ENCODE measurements around the gene ZNF98. TPM values are rescaled to one million over a fixed set of nuclear protein-coding genes. Genes with fewer than 3 reads are reported as not detected.

ZNF98 gene
- total RNA-seq (2021; fragmentation: NEBNext Ultra II Directional; extraction: Animal tissue kit (Norgen Biotek cat#: 25700)) (not detected in 2 replicates), polyA plus RNA-seq (2011; rRNA removed) (not detected in 2 replicates), polyA minus RNA-seq (2011; rRNA and poly(A)+ RNA removed) (not detected in 2 replicates)
- polyA plus RNA-seq (2011; cell fraction: cytosol; rRNA removed), result not detected
- not detected for polyA plus RNA-seq (2011; cell fraction: nucleus; rRNA removed)
- polyA plus RNA-seq (2012, experiment 1 of 2), result not detected in 4 replicates
- not detected for polyA plus RNA-seq (2012, experiment 2 of 2)
- not detected for polyA plus RNA-seq (2013, experiment 1 of 2)
- polyA plus RNA-seq (2013, experiment 2 of 2), result not detected
- not detected for polyA minus RNA-seq (2011; cell fraction: cytosol; rRNA and poly(A)+ RNA removed)
- polyA minus RNA-seq (2011; cell fraction: nucleus; rRNA and poly(A)+ RNA removed), result not detected
- long read RNA-seq, experiment 1, result 0 reads
- long read RNA-seq, experiment 2, result 0 reads

DNA sequence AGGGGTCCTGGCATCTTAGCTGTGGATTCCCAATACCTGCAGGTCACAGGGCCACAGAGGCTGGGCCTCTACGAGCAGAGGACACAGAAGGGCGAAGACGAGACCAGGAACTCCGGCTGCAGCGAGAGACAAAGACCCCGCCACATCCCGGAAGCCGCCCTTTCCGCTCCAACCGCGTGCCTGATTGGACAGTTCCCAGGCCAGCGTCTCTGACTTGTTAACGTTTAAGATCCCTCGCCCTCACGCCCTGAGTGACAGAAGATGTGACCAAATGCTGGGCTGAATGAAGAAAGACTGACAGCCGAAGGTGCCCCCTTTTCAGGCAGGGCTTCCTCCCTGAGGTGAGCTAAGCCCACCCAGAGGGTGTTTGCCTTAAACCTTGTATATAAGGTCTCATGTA, at the start of gene ZNF98:
TSS of gene ZNF98 (minus strand) at position 136 of the 400 bp plus-strand sequence. CDS start at position 14, 122 bp downstream.
- Histone ChIP-seq H4K20me1 (replicated peaks in 1 of 2; ENCODE audit: control insufficient read depth in 1 of 2, insufficient read depth in 2 of 2, low read length in 2 of 2) (no peaks in the 10 kb centered on the region), H3K56ac (replicated peaks; ENCODE audit: insufficient read length, low read depth, low read length) (no peak within 1 kb of the TSS), H4K91ac (replicated peaks; ENCODE audit: insufficient read length, low read length) (no peak within 1 kb of the TSS), H3K79me1 (ENCODE audit: low read depth, low read length) (no peaks in the 10 kb centered on the region), H2BK12ac (ENCODE audit: low read depth, low read length) (no peak within 1 kb of the TSS), H3K9ac (replicated peaks in 1 of 4; ENCODE audit: extremely low read depth in 1 of 4, low read depth in 3 of 4, low read length in 3 of 4) (no peak within 1 kb of the TSS), H3K4me2 (ENCODE audit: insufficient read depth in 1 of 2, low read depth in 2 of 2, low read length in 2 of 2) (no peak within 1 kb of the TSS), H3K27ac (ENCODE audit: low read depth, low read length) (no peak within 1 kb of the TSS), H3K4me3 (ENCODE audit: extremely low read depth in 1 of 4, insufficient read depth in 2 of 4, low read depth in 3 of 4, low read length in 4 of 4) (no peak within 1 kb of the TSS), H3K4me1 (replicated peaks in 1 of 4; ENCODE audit: control insufficient read depth in 3 of 4, insufficient read depth in 4 of 4, low read length in 3 of 4) (no peaks in the 10 kb centered on the region), H3K23me2 (ENCODE audit: low read depth, low read length) (no peaks in the 10 kb centered on the region), H3K9me3 (ENCODE audit: insufficient read depth in 2 of 2, low read depth in 1 of 2, low read length in 1 of 2) (peaks cover 53 to 90% of the 10 kb centered on the region in 2 experiments), H3K14ac (ENCODE audit: insufficient read length) (no peak within 1 kb of the TSS), H2AK5ac (ENCODE audit: low read depth, low read length) (no peak within 1 kb of the TSS), H4K8ac (ENCODE audit: extremely low read depth, insufficient read depth, low read length) (no peak within 1 kb of the TSS), H2AFZ (ENCODE audit: low read length) (no peak within 1 kb of the TSS), H3K27me3 (replicated peaks in 1 of 4; ENCODE audit: control insufficient read depth in 3 of 4, extremely low read depth in 1 of 4, insufficient read depth in 3 of 4, low read length in 3 of 4) (no peaks in the 10 kb centered on the region), H2BK15ac (ENCODE audit: low read length) (no peak within 1 kb of the TSS), H3K23ac (ENCODE audit: insufficient read length) (no peak within 1 kb of the TSS), H3K79me2 (ENCODE audit: control insufficient read depth in 1 of 2, insufficient read depth in 2 of 2, low read length in 2 of 2) (no peaks in the 10 kb centered on the region), H2BK5ac (ENCODE audit: low read depth, low read length) (no peak within 1 kb of the TSS), H4K5ac (ENCODE audit: insufficient read length, low read depth, low read length) (no peak within 1 kb of the TSS), H3K18ac (ENCODE audit: extremely low read depth, low read length) (no peak within 1 kb of the TSS), H2BK20ac (ENCODE audit: low read length) (no peak within 1 kb of the TSS), H3K36me3 (ENCODE audit: control insufficient read depth in 2 of 4, insufficient read depth in 4 of 4, low read length in 3 of 4) (no peaks in the 10 kb centered on the region; a peak in 1 of 8 replicates), H2BK120ac (replicated peaks; ENCODE audit: low read depth, low read length) (no peak within 1 kb of the TSS), H3K4ac (replicated peaks; ENCODE audit: insufficient read length, low read depth, low read length) (no peak within 1 kb of the TSS)
- no peak for FAIRE-seq
- WGBS, 2 experiments (ENCODE audit: extremely low coverage in 1 of 2, insufficient coverage in 1 of 2, insufficient read length in 1 of 2, insufficient replicate concordance in 2 of 2, low coverage in 1 of 2, low lambda C conversion rate in 2 of 2, missing lambda C conversion rate in 1 of 2), result 91% methylated on average over 16 of the region's 16 CpGs; no CpG with 5 or more reads in 1 of the 2 experiments
- no peak for DNase-seq (ENCODE audit: low read depth in 1 of 2, low spot score in 2 of 2)
- CTCF ChIA-PET (ENCODE audit: partially characterized antibody), result no interaction called here
- POLR2A ChIA-PET (ENCODE audit: partially characterized antibody), result no interaction called here
- TF ChIP-seq CHD2 (IDR thresholded peaks at IDR 0.05; ENCODE audit: low read length) (no peak), TAF1 (IDR thresholded peaks at IDR 0.05; ENCODE audit: low read depth, low read length) (no peak), CTBP2 (IDR thresholded peaks at IDR 0.05; ENCODE audit: borderline replicate concordance, insufficient read depth, insufficient read length, low read length) (no peak), SP1 (IDR thresholded peaks at IDR 0.05; ENCODE audit: low read depth, low read length) (no peak), ZNF274 (IDR thresholded peaks at IDR 0.05; ENCODE audit: borderline replicate concordance, extremely low read depth, low read length) (no peak), SAP30 (IDR thresholded peaks at IDR 0.05; ENCODE audit: insufficient read depth, insufficient replicate concordance, low read length) (no peak), SP4 (IDR thresholded peaks at IDR 0.05; ENCODE audit: low read length) (no peak), RAD21 (IDR thresholded peaks at IDR 0.05 in 1 of 2, conservative IDR thresholded peaks at IDR 0.05 in 1 of 2; ENCODE audit: low read depth in 2 of 2, low read length in 2 of 2) (no peak), PHF8 (conservative IDR thresholded peaks at IDR 0.05; ENCODE audit: low read depth, low read length) (no peak)

All from H1 (cell line).